Measurements from ENCODE around the gene NALCN.
"Not testable (repeated sequence)": the region's sequence is repeated elsewhere in the genome, so short reads cannot be mapped to it uniquely, and the experiment has no call there.

The NALCN gene

DNA sequence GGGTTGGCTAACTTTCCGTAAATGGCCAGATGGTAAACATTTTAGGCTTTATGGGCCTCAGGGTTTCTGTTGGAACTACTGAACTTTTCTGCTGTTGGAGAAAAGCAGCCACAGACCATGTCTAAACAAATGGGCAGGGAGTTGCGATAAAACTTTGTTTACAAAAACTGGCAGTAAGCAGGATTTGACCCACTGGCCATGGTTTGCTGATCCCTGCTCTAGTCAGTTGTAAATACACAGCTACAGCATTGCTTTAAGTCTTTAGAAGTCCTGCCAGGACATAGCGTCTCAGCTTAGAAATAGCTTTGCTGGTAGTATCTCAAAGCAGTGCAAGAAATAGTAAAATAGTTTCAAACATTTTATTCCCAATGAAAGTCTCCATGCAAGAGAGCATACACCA, 88.4 kb downstream of the NALCN start:
- DNase-seq = no peak

DNA sequence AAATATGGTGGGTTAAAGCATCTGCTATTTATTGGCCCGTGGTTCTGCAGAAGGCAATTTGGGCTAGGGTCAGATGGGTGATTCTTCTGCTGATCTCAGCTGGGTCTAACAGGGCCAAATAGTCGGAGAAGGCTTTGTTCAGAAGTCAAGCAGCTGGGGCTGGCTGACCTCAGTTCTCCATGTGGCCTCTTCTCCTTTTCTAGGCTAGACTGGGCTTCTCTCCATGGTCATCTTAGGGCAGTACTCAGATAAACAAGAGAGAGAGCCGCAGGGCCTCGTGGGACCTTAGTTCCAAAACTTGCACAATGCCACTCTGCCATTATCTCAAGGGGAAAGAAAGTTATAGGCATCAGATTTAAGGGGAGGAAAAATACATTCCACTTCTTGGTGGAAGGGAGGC, 89.6 kb downstream of the NALCN start:
- no peak for DNase-seq

DNA sequence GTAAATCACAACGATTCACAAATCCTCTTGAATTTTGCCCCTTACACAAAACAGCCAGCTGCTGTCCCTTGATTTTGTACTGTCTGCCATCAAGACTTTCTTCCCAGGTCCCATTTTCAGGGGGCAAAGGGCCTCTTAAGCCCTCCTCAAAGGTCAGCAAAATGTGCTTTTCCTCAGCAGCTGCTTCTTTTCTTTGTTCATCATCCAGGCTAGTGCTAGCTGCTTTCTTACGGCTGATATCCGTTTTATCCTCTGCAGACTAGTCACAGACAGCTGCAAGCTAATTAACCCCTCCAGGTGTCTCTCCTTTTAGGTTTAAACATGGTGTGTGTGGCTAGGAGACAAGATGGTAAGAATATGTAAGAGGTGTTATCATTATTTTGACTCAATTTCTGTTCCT, 90.9 kb downstream of the NALCN start:
- no peak for DNase-seq

DNA sequence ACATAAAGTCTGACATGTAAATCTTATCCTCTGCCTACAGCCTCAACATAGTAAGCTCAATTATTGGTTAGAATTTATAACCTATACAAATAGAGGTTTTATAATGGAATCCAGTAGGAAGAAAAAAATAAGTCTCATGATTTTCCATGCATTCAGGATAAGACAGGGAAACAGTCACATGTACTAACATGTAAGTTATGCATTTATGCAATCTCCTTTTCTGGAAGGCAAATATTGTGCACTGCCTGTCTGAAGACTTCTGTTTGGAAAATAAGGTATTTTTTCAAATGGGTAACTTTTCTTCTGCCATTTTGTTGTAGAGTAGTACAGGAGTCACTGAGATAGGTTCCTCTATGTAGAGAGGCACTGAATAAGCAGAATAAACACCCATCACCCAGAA, 92.7 kb downstream of the NALCN start:
- DNase-seq = no peak

DNA sequence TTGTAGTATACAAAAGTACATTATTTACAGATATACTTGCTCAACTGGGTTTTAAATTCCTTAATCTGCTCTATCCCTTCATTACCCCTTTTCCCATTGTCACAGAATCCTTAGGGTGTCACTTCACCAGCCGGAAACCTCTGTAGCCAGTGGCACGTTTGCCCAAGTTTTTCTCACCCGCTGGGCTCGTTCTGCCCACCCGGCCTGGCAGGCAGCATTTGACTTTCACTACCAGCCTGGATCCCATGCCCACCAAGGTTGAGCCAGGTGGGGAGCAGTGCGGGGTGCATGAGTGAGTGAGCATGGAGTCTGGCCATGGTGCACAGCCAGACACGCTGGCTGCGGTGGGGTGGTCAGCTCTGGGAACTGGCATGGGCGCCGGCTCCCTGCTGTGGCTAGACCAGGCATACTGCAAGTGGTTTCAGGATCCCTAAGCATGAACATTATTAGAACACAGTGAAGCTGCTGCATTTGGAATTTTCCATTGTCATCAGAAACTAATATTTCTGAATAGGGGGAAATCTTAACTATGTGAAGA, 98.3 kb downstream of the NALCN start:
- no peak for DNase-seq

DNA sequence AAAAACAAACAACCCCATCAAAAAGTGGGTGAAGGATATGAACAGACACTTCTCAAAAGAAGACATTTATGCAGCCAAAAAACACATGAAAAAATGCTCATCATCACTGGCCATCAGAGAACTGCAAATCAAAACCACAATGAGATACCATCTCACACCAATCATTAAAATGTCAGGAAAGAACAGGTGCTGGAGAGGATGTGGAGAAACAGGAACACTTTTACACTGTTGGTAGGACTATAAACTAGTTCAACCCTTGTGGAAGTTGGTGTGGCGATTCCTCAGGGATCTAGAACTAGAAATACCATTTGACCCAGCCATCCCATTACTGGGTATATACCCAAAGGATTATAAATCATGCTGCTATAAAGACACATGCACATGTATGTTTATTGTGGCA, 102.8 kb downstream of the NALCN start:
- not testable (repeated sequence) for DNase-seq

DNA sequence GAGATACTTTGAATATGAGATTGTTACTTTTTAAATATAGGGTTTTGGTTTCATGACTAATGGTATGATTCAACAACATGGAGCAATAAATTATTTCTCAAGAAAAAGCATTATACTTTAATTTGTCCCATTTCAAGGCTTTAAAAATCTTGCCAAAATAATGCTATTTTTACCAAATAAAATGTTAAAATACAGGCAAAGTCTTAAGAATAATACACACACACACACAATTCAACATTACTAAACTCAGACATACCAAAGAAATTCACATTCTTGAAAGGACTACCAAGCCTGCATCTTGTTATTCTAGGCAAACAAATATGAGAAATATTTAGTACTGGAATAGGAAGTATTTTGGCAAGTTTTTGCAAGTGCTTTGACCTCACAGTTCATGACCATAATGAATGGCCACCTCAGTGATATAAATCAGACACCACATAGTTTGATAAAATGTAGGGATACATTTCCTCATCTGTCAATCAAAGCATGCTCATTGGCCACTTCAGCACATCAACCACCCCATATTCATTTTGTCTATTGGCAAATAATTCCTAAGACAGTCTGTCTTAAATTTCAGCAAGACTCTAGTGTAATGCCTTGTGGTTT, 107.2 kb downstream of the NALCN start:
- no peak for DNase-seq

DNA sequence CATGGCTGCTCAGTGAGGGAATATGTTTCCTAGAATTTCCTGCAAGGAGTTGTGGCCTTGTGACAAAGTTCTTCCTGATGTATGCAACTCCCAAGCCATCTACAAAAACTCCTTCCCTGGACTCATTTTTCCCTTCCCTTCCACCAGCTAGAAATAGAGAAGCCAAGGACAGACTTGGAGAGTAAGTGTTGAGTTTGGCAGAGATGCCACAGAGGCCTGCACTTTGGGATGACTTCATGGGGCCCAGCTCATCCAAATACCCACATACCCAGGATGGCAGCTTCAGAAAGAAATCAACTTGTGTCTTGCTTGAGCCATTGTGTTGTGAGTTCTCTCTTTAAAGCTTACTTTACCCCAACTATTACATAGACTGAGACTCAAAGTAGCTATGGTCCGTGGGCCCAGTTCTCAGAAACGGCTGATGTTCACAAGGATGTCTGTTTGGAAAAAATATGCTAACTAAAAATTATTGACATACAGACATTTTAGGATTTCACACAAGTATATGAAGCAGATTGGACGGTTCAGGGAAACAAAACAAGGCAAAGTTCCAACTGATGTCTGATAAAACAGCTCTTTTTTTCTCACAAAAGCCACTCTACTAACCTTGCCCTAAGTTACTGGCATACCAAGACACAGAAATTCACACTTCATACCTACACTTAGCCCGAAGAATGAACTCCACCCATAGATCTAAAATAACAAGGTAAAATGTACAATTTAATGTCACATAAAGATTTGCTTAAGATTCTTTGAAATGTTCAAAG, 107.9 kb downstream of the NALCN start:
- no peak for DNase-seq

DNA sequence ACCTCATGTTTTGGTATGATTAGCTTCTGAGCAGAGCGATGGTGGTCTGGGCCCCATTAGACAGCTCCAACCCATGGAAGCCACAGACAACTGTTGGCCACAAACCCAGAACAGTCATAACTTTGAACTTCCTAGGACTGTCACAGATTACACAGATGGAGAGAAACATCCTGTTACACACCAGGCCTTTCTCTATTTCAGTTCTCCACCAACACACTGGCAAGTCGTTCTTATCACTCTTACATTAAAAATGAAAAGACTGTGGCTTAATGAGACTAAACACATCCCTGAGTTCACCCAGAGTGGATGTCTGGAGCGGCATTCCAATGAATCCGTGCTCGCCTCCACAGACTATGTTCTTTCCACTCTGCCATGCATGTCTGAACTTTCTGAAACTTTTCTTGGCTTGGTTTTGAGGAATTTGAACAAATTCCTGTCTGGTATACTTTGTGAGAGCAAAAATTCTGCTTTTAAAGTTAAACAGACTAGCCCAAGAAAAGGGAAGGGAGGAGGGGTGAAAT, 109.1 kb downstream of the NALCN start:
- DNase-seq = no peak

DNA sequence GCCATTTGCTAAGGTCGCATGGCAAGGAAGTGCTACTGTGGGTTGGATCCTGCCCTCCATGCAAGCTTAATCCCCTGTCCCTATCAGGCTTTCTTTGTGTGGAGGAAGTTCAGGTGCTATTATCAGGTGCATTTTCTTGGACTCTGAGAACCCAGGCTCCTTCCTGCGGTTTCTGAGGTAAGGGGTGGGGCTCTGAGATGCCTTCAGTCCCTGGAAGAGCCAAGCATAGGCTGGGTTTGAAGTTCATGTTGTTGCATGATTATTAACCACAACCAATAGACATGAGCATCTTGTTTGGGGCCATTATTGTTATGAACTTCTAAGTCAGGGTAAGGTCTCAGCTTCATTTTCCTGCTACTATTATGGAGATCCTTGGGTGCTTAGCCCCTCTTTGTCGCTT, 109.5 kb downstream of the NALCN start:
- DNase-seq = no peak

DNA sequence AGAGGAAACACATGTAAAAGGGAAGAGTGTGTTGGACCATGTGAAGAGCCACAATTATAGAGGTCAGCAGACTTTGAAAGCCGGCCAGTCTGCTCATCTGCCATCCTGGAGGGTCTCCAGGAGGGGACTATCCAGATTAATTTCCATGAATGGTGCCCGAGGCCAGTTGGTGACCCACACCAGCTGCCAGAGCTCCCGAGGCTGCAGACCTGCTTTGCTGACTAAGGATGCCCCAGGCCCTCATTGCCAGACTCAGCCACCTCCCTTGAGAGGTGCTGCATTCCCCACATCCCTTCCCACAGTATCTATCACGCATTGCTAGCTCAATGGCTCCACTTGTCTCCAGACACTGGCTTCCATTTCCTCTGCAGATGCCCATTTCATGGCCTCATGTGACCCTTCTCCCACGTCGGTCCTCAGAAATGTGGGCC, 110.3 kb downstream of the NALCN start:
- no peak for DNase-seq

DNA sequence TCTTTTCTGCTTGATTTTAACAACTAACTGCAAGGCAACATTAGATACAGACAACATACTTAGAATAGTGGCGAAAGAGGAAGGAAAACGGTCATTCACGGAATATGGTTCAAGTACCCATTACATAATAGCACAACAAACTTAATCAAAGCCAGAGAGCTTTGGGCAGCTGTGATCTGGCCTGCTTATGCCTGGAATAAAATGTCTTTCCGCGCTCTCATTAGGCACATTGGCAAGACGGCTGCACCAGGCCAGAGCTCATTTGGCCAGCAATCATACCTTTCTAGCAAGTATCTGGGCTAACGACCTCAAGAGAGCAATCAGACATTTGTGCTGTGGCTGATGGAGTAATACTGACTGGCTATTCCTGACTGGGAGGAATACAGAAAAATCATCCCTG, 112.8 kb downstream of the NALCN start:
- no peak for DNase-seq

DNA sequence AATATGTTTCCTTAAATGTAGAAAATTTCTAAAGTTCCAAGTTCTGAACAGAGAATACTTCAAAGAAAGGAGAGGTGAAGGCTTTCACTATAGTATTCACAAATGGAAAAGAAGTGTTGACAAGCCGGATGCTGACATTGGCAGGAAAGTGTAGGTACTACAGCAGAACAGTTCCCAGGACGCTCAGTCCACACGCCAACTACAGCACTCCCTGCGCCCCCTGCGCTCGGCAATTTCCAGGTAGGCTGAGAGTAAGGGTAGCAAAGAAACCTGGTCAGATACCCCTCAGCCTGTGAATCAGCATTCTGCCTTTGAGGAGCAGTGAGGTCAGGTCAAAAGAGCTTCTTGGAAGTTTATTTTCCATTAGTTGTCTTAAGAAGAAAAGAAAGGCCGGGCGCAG, 115.3 kb downstream of the NALCN start:
- no peak for DNase-seq

DNA sequence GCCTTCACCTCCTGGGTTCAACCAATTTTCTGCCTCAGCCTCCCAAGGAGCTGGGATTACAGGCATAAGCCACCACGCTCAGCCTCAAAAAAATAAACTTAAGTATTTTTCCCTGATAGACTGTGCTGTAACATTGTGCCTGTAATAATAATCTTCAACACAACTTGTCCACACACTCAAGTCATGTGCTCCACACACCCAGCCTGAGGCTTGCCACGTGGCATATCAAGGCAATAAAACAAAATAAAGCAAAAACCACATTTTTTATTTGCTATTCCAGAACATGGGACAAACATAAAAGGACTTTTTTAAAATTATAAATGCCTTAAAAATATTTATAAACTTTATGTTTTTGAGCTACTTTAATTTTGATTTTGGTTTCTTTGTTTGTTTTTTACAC, 115.8 kb downstream of the NALCN start:
- no peak for DNase-seq

DNA sequence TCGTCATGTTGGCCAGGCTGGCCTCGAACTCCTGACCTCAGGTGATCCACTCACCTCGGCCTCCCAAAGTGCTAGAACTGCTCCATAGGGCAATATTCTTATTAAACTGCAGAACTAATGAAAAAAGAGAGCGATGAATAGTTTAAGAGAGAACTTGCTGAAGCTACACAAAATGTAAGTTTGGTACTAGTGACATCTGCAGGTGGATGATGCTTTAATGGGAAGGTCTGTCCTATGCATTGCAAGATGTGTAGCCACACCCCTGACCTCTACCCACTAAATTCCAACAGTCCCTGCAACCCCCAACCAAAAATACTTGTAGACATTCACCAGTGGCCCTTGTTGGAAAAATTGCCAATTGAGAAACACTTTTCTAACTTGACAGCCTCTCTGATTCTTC, 117.8 kb downstream of the NALCN start:
- DNase-seq = no peak

DNA sequence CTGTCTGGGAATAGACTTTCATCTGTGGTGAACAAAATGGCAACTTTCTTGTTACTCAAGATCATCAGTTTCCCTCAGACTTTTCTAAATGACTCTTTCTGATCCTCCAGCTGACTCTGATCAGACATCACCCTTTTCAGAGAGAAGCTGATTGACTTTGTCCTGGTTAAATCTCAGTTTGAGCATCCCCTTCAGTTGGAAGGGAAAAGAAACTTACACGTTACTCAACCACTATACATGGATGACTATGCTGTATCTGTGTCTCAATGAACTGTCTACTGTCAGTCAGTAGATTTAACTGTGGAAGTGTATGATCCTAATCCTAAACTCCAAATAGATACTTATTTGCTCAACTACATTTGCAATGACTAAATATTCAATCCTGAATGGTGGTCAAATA, 118.5 kb downstream of the NALCN start:
- no peak for DNase-seq

DNA sequence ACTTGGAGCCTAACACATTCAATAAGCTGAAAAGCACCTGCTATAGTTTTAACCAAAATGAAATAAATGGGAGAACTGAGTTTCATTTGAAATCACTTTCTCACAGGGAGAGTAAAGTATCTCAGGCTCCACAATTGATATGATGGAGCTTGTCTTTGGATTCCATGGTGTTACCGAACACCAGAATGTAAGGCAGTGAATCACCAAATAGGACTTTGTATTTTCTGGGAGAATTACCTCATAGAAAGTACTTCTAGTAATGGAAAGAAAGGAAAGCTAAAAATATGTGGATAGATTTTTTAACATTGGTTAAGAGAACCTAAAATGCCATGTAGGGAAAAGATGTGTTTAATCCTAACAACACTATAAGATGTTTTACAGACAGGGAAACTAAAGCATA, 123.6 kb downstream of the NALCN start:
- DNase-seq = no peak

DNA sequence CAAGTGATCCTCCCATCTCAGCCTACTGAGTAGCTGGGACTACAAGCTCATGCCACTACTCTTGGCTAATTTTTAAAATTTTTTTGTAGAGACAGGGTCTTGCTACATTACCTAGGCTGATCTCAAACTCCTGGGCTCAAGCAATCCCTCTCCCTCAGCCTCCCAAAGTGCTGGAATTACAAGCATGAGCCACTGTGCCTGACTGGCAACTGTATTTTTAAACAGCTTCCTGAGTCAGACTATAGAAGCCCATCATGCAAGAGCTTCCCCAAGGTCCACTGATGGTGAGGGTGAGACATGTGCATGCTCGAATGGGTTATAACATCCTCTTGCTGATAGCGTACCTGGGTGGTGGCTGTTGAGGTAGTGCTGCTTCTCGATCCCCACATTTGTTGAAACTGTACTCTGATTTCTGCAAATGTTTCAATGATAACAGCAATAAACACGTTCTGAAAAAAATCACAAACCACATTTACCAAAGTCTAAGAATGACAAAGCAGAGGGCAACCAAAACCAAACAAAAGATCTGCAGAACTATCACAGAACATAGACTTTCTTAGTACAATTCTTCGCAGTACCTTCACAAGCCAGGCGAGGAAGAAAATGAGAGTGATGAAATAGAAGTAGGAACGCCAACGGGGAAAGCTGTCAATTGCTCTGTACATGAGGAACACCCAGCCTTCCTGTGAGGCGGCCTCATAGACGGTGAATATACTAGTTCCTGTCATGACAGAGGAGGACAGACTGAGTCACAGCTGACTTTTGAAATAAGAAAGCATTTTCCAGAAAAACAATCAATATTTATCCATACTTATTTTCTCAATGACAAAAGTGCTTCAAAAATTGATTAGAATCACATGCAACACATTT, 124.4 kb downstream of the NALCN start:
- DNase-seq = no peak

DNA sequence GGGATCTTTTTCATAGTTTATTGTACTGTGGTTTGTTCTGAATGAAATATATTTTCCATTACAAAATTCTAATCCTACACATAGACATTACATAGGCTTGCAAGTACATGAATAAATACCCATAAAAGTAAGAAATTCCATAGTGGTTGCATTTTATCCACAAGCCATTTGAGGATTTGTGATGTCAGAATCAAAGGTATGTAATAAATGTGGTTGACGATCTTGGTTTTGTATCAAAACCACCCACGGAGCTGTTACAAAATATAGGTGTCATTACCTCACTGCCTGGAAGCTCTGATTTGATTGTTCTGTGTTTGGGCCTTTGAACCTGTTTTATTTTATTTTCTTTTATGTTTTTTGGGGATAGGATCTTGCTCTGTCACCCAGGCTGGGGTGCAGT, 125.1 kb downstream of the NALCN start:
- DNase-seq = no peak

DNA sequence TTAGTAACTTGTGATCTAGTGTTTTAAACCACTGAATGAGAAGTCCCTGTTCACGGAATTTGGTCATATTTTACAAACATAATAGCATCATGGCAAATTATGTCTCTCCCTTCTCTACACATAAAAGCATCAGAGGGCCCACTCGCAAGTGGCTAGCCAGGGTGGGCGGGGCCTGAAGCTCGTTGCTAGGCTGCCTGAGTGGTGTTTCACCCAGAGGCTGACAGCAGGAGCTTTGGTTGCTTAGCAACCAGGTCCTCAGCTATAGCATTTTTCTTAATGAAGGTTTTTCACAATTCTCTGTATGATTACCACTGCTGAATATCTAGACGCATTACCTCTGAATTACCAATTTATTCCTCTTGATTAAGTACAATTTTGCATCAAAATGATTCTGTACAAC, 126.5 kb downstream of the NALCN start:
- no peak for DNase-seq

DNA sequence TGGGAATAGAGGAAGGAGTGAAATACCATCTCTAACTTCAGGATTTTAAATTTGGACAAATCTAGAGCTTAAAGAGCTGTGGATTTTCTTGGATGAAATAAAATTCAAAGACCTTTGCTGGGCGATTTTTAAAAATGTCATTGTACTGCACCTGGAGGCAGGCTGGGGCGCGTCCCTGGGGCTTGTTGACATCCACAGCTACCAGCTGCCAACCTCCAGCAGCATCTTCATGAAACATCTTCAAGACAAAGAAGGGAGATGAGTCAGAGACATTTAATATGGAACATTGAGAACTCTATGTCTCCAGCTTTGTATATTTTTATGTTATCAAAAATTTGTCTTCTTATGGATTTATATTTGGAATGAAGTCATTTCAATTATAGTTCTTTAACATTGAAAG, 132.5 kb downstream of the NALCN start:
- DNase-seq = no peak

DNA sequence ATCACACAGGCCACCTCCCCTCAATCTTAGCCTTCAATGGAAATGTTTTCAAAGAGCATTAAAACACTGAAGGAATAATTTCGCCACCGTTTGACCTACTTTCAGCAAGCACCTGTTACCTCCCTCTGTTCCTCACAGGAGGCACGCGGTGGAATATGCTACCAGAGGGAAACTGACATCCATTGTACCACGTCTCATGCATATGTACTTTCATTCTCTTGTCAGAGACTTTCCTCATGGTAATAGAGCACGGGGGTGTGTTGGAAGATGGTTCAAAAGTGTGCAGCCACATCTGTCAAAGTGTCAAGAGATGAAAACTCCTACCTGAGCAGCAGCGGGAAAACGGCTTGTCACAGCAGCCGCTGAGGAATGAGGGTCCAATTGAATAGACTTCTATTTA, 143.4 kb downstream of the NALCN start:
- no peak for DNase-seq

DNA sequence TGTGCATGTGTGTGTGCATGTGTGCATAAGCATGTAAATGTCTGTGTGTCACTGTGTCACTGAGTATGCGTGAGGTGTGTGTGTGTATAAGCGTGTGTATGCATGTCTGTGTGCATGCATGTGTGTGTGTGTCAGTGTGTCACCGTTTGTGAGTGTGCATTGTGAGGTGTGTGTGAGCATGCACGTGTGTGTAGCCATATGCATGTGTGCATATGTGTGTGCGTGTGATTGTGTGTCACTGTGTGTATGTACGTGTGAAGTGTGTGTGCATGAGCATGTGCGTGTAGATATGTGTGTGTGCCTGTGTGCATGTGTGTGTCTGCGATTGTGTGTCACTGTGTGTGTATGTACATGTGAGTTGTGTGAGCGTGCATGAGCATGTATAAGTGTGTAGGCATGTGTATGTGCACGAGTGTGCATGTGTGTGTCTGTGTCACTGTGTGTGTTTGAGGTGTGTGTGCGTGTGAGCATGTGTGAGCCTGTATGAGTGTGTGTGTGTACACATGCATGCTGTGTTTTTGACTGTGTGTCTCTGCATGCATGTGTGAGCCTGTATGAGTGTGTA, 144.5 kb downstream of the NALCN start:
- DNase-seq = no peak

Measured in bone marrow (tissue), 2 donors.